Superior temporal gyrus (tissue), 1 donor: Measurements from ENCODE around the gene WT1.

Experiments
- DNase-seq: peaks from one replicate; pipeline ENCODE4 v3.0.0-alpha.2; 2016; ENCODE audit errors: extremely low spot score

The WT1 gene

DNA sequence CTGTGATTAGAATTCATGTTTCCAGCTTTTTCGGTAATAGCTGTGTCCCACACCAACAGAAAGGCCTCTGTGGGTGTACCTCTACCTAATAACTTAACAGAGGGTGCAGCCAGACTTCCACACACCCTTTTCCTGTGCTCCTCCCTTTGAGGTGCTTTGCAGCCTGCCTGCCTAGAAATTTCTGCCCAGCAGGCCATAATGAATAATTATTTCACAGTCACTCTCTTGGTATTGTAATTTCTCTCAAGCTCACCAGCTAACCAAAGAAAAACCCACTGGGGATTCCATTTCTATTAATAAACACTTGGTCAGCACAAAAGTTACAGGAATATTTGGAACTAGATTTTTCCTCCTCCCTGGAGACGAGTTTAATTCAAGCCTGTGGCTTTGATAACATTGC lies 13.3 kb downstream of the WT1 start:
- DNase-seq: no peak

GRCh38 chr11:32420937-32421901 lies 14.1 kb downstream of the WT1 start:
- no peak for DNase-seq

DNA sequence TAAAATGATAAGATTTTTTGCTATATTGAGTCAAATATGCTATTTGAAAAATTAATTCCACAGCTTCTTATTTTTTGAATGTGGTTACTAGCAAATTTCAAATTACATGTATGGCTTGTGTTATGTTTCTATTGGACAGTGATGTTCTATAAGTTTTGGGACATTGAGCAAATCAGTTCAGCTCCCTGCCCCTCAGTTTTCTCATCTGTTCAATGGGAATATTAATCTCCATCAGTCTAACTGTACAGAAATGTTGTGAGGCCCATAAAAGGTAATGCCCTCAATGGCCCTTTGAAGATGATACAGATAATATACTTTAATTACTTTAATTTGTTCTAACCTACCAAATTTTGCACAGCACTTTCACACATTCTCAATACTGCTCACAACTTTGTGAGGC lies 15.2 kb downstream of the WT1 start:
- no peak for DNase-seq

DNA sequence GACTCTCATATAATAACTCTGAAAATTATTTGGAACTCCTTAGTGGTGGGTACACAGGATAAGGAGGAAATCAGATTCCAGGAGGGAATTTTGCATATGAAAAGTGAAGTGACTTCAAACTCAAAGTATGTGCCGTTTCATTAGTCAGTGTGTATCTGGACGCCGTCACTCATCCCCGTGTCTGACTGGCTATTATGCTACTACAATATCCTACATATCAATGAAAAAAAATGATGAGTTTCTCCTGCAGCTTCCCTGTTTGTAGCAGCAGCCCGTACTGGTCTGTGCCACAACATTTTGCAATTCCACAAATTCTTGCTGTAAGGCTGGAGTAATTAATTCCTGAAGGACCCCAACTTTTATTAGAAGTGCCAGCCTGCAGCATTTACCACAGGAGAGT lies 16.5 kb downstream of the WT1 start:
- DNase-seq: no peak

- DNase-seq: no peak
Measured at GRCh38 chr11:32417806-32418205, 17.5 kb downstream of the WT1 start.

GRCh38 chr11:32416301-32416700 lies 19.0 kb downstream of the WT1 start:
- no peak for DNase-seq

DNA sequence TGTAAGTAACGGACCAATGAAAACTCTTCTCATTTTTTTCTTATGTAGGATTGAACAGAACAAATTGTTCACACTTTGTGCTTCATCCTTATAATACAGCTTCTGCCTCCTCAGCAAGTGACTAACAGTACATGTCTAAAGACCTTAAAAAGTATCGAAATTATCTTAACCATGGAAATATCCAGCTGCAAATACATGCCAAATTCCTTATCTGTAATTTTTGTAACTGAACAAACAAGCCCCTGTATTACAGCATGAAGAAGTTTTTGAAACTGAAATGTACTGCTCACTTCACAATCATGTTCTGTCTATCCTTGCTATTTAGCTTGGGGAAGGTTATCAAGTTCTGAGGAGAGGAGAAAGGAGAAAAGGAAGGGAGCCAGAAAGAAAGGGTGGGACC lies 20.4 kb downstream of the WT1 start:
- no peak for DNase-seq

DNA sequence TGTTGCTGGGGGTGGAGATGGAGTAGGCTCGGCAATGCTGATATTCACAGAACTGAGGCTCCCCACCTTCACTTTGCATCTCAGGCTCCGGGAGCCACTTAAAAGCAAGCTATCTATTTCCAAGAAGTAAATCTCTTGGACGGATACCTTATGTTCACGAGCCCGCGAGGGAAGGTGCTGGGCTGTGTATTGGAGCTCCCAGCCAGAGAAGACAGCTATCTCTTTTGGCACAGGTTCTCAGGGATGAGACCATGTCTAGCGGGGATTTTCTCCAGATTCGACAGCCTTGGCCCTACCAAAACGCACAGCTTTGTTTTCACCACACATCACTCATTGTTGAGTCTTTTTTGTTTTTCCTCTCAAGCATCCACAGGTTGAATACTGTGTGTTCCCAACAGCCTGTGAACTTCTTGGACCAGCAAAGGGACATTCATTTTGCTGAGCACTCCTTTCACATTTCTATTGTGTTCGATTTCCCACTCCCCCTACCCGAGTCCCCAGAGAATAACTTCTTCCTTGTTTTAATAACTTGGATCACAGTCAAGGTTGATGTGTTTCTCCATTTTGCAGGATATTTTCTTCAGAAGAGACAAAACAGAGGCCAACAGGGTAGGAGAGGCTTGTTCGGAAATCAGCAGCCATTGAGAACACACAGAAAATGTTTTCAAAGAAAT lies 23.3 kb downstream of the WT1 start:
- DNase-seq: no peak

DNA sequence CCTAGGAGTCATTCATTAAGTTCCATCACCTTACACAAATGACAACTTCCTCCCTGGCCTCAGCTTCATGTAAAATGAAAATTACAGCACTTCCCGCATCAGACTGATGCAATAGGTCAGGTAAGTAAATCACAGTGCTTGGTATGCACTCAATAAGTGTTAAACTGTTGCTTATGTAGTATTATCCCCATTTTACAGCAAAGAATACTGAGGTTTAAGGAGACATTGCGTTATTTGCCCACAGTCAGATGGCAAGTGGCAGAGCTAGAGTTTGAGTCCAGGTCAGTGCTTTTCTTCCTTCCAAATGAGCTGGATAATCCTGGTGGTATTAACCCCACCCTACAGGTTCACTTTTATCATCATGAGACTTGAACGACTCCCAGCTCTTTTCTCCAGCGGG lies 29.7 kb downstream of the WT1 start:
- DNase-seq: no peak

DNA sequence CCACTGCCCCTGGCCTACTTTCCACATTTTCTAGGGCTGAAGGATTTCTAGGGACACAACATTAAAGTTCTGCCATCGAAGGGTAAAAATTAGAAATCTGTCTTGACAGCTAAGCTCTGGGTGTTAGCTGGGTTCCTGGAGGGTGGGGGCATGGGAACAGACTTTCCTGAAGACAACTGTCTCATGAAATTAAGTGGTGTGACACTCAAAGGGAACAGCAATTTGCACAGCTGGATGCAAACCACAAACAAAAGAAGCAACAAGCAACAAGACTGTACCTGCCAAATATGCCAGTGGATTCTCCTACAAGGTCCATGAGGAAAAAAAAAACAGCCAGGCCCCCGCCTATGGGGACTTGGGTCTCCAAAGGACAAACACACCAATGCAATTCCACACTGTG lies 32.5 kb downstream of the WT1 start:
- no peak for DNase-seq

- DNase-seq: no peak
Measured at GRCh38 chr11:32400670-32401369, 34.5 kb downstream of the WT1 start.

DNA sequence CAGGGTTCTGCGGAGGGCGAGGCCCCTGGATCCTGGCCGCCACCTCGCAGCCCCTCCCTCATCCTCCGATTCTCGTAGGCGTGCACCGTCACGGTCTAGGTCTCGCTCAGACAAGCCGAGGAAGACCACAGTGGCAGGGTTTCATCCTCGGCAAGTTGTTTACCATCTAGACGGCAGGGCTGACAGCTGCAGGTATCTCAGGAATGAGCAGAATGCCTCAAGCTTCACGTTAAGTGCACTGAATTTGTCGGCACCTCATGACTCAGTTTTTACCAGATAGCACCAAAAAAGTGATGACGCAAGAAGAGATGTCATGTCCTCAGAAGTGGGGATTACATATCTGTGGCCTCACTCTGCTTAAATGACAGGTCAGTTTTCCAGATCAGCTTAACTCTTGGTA lies 35.1 kb downstream of the WT1 start:
- no peak for DNase-seq

DNA sequence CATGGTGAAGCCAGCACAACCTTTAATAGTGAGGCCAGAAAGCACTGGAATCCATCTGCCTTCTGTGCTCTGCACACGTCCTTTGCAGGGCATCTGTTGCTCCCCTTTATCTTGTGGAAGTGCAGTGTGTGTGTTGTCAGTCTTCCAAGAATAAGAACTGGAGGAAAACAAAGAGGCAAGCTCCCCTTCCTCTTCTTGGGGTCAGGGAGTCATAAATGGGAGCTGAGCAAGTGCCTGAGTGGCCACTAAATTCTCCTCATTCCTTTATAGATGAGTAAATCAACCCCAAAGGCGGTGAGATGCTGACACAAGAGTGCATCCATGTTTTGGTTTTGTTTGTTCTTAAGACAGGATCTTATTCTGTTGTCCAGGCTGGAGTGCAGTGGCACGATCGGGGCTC lies 38.3 kb downstream of the WT1 start:
- no peak for DNase-seq

DNA sequence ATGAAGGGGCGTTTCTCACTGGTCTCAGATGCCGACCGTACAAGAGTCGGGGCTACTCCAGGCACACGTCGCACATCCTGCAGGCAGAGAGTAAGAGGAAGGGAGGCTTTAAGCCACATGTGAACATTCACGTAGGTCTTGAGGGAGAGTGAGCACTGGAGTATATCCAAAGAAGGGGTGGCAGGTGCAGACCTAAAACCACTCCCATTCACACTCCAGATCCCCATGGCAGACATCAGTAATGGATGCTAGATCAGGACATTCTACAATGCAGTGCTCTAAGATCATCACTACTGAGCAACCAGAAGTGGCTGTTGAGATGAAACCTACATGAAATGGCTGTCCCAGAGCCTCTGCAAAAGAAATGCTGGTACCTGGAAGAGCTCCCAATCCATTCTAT lies 39.0 kb downstream of the WT1 start:
- no peak for DNase-seq

DNA sequence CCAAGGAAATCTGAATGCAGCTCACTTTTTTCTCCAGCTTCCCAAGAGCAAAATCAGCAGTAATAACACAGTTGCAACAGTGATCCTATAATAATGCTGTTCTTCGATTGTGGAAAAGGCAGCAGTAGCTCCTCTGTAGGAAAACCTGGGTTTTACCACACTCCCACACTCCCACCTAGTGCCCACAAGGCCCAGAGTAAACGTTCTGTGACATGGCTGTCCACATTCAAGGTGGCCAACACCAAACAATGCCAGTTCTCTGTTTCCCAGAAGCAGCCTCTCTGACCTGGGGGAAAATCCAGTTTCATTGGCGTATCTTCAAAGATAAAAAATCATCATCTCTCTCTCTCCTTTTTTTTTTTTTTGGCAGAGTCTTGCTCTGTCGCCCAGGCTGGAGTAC lies 40.2 kb downstream of the WT1 start:
- no peak for DNase-seq

DNA sequence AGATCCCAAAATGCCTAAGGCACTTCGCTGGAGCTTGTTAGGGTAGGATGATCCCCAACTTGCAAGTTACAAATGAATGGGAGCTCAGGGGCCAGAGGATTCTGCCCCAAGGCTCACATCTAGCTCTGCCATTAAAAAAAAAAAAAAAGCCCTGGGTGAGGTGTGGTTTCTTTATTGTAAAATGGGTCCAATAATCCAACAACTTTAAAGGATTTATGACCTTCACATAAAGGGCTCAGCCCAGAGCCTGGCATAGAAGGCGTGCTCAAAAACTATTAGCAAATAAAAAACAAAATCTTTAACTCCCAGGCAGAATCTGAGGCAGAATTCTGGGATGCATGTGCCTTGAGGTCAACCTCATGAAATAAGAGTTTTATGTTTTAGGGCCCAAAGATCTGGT lies 42.5 kb downstream of the WT1 start:
- DNase-seq: no peak

DNA sequence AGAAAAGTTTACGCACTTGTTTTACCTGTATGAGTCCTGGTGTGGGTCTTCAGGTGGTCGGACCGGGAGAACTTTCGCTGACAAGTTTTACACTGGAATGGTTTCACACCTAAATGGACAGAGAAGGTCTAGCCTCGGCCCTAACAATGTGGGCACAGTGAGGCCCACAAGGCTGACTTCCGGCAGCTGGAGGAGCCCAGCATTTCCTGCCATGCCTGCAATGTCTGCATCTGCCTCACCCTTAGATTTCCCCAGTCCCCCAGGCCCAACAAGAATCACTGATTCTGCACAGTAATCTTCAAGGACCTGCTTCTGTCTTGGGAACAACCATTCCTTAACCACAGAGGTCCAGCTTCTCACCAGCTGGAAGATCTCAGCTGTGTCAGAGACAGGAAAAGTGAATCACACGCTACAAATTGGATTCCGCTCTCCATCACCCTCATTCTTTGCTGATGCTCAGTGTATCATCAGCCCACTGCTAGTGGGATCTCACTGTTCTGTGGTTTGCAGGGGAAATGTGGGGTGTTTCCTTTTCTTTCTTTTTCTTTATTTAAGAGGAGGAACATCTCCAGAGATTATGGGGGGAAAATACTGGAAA lies 43.3 kb downstream of the WT1 start:
- no peak for DNase-seq

DNA sequence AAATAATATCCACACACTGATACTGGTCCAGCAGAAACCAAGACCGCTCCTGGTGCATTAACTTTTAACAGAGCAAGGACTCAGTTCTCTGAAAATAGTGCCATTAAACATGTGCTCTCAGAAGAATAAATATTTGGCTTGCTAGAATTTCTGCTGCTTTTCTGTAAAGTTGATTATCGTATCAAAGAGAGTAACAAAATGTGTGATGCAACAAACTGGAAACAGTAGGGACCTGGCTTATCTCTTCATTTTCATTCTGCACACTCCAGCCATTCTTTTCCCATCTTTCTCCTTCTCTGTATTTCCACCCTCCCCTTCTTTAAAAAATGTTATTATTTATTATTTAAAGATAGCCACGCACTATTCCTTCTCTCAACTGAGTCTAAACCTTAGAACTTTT lies 43.9 kb downstream of the WT1 start:
- DNase-seq: no peak

GRCh38 chr11:32390712-32391111 lies 44.6 kb downstream of the WT1 start:
- no peak for DNase-seq

DNA sequence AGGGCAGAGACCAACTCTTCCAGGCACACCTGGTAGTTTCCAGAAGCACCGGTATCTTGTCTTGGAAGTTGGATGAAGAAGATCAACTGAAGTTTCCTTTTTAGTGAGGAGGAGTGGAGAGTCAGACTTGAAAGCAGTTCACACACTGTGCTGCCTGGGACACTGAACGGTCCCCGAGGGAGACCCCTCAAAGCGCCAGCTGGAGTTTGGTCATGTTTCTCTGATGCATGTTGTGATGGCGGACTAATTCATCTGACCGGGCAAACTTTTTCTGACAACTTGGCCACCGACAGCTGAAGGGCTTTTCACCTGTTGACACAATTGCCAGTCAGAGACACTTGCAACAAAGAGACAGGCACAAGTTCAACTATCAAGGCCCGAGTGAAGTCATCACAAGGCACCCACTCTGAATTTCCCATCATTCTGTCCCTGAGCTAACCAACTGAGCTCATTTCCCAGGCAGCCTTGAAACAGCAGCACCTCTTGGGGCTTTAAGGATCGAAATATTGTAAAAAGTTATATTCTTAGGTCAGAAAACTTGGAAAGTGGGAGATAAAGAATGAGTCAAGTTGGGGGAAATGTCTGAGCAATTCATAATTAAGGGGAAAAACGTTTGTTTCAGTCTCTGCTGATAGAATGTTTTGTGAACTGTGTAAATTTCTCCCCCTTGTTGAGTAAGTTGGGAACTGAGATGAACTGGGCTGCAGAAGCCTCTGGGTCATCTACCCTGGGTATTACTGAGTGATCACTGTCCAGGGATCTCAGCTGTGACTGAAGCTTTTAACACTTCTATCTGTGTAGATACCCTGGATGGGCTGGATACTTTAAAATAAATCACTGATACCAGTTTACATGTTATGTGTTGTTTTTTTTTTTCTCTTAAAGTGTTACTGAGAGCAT lies 46.2 kb downstream of the WT1 start:
- DNase-seq: no peak

GRCh38 chr11:32388365-32388764 lies 47.0 kb downstream of the WT1 start:
- no peak for DNase-seq
